NT2/D1 (cell line): ENCODE measurements around the gene PDE9A.

Experiments used
- DNase-seq: peaks from one replicate; pipeline ENCODE4 v3.0.0-alpha.2; 2011; ENCODE audit warnings: low read depth, low spot score
- H3K27me3 ChIP-seq: 2 replicates; pipeline ENCODE4 v1.6.0; 2011; ENCODE audit warnings: mild to moderate bottlenecking; ENCODE audit not compliant: insufficient read length, insufficient read depth
- H3K36me3 ChIP-seq: 2 replicates; pipeline ENCODE4 v1.6.1; 2011; ENCODE audit warnings: mild to moderate bottlenecking, low read length, mixed read lengths; ENCODE audit not compliant: insufficient read depth, insufficient read length
- H3K4me1 ChIP-seq: 2 replicates; pipeline ENCODE4 v1.5.1; 2011; ENCODE audit not compliant: insufficient read depth, insufficient read length
- H3K4me3 ChIP-seq: 2 replicates; pipeline ENCODE4 v1.5.1; 2011; ENCODE audit warnings: low read depth; ENCODE audit not compliant: insufficient read length
- H3K9ac ChIP-seq: 2 replicates; pipeline ENCODE4 v1.6.0; 2011; ENCODE audit warnings: low read depth; ENCODE audit not compliant: insufficient read length
- H3K9me3 ChIP-seq: 2 replicates; pipeline ENCODE4 v1.5.1; 2011; ENCODE audit warnings: mild to moderate bottlenecking, low read length; ENCODE audit not compliant: insufficient read depth
- SUZ12 ChIP-seq: IDR thresholded peaks from 2 replicates; pipeline ENCODE4 v1.6.1; 2011; ENCODE audit not compliant: insufficient read length, insufficient read depth; ENCODE audit errors: extremely low read depth
- YY1 ChIP-seq: IDR thresholded peaks from 2 replicates; pipeline ENCODE4 v1.6.1; 2011; ENCODE audit not compliant: insufficient read length, insufficient read depth
- ZNF274 ChIP-seq: IDR thresholded peaks from 2 replicates; pipeline ENCODE4 v1.6.1; 2011; ENCODE audit warnings: mild to moderate bottlenecking, low read depth, low read length

The PDE9A gene

DNA sequence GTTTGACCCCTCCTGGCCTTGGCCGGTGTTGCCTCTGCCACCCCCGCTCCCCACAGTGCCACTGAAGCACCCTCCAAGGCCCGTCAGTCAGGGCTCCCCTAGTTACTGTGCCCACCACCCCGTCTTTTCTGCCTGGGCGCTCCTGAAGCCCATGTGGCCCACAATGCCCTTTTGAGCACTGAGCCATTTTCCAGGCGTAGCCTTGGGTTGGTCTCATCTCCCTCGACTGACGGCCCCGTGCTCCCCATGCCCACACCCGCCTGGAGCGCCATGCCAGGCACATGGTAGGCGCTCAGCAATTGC is 118.0 kb downstream of the PDE9A start:
- no peaks in the 10 kb centered on the region for H3K9me3 ChIP-seq
- DNase-seq: no peak
- H3K36me3 ChIP-seq: peaks cover 74% of the 10 kb centered on the region
- no peaks in the 10 kb centered on the region for H3K27me3 ChIP-seq
- H3K9ac ChIP-seq: no peak overlapping the region
- H3K4me3 ChIP-seq: no peak overlapping the region
- no peak for TF ChIP-seq ZNF274
- peaks cover 7% of the 10 kb centered on the region for H3K4me1 ChIP-seq

DNA sequence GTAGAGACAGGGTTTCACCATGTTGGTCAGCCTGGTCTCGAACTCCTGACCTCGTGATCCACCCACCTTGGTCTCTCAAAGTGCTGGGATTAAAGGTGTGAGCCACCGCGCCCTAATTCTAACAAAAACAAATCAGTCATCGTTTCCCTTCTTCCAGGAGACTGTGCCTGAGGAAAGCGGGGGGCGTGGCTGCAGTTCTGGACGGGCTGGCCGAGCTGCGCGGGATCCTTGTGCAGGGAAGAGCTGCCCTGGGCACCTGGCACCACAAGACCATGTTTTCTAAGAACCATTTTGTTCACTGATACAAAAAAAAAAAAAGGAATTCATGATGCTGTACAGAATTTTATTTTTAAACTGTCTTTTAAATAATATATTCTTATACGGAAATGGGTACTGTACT is 121.7 kb downstream of the PDE9A start:
- Histone ChIP-seq H3K9ac (no peak overlapping the region), H3K27me3 (no peaks in the 10 kb centered on the region), H3K36me3 (peaks cover 39% of the 10 kb centered on the region), H3K4me1 (peaks cover 29% of the 10 kb centered on the region), H3K4me3 (no peak overlapping the region), H3K9me3 (no peaks in the 10 kb centered on the region)
- no peak for DNase-seq
- TF ChIP-seq ZNF274 (no peak), SUZ12 (no peak), YY1 (no peak)

DNA sequence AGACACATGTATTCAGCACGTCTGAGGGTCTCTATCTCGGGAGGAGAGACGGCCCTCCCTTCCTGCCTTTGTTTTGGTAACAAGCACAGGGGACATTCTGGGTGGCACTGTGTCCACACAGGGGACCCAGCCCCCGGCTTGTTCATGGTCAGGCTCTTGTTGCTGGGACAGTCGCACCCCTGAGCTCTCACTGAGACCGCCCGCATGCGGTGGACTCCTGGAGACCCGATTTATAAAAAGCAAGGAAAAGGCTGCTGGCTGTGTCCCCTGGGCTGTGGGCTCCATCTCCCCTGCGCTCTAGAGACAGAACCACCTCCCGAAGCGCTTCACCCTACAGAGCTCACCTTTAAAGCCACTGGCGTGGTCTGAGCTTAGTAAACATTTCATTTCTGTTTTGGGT is 122.5 kb downstream of the PDE9A start:
- Histone ChIP-seq H3K4me1 (peaks cover 32% of the 10 kb centered on the region), H3K9me3 (no peaks in the 10 kb centered on the region), H3K4me3 (no peak overlapping the region), H3K27me3 (no peaks in the 10 kb centered on the region), H3K36me3 (peaks cover 33% of the 10 kb centered on the region), H3K9ac (no peak overlapping the region)
- DNase-seq: no peak
- no peak for TF ChIP-seq ZNF274
- TF ChIP-seq SUZ12: no peak
- no peak for TF ChIP-seq YY1

DNA sequence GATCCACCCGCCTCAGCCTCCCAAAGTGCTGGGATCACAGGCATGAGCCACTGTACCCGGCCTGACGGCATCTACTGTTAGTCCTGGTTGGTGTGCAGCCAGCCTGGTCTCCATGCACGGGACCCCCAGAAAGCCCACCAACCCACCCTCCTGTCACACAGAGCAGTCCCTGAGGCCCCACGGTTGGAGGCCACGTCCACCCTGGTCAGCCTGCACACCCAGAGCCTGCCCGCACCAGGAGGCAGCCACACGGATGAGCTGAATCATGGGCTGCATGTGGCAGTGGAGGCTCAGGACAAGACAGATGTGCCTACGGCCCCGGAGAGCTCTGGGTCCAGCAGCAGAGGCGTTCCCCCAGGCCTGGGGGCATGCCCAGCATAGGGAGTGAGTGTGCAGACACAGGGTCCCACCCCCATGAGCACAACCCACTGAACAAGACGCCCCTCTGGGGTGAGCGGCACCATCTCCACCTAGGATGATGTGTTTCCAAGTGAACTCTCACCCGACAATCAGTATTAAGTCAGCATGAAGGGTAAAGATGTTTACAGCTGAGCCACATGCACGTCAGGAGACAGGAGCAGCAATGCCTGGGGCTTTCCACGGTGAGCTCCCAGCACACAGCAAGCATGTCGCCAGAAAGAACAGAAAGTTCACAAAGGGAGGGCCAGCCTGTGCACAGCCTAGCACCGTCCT is 123.8 kb downstream of the PDE9A start:
- TF ChIP-seq SUZ12 (no peak), ZNF274 (no peak), YY1 (no peak)
- no peaks in the 10 kb centered on the region for H3K27me3 ChIP-seq
- peaks cover 20% of the 10 kb centered on the region for H3K36me3 ChIP-seq
- DNase-seq: no peak
- H3K4me1 ChIP-seq: peaks cover 36% of the 10 kb centered on the region
- peak overlapping the region; percentile 25 for H3K9ac ChIP-seq
- H3K9me3 ChIP-seq: no peaks in the 10 kb centered on the region
- no peak overlapping the region for H3K4me3 ChIP-seq

DNA sequence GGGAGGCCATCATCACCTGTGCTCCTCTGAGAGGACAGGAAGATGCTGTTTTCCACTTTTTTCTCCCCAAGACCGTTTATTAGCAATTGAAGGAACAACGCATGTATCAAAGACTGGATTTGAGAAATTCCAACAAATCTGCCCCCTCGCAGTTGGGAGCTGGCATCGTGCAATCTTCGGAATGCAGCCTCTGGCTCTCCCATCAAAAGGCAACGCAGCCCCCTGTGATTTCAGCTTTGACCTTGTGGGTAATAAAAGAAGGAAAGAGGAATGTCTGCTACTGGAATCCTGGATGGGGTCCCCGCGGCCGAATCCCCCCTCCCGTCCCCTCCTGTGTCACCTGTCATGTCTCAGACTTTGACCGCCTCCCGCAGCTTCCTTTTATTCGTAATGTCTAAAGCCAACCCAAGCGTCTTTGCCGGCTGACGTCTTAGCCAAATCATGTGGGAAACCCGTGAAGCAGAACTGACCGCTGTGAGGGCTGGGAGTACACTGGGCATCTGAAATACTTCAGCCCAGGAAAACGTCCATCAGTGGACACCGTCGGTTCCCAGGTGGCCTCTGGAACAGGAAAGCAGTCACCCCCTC is 124.4 kb downstream of the PDE9A start:
- no peaks in the 10 kb centered on the region for H3K9me3 ChIP-seq
- no peaks in the 10 kb centered on the region for H3K27me3 ChIP-seq
- H3K4me1 ChIP-seq: peaks cover 37% of the 10 kb centered on the region
- H3K4me3 ChIP-seq: no peak overlapping the region
- DNase-seq: no peak
- H3K36me3 ChIP-seq: peaks cover 18% of the 10 kb centered on the region
- peak overlapping the region; percentile 26 for H3K9ac ChIP-seq
- TF ChIP-seq SUZ12 (no peak), YY1 (no peak), ZNF274 (no peak)

DNA sequence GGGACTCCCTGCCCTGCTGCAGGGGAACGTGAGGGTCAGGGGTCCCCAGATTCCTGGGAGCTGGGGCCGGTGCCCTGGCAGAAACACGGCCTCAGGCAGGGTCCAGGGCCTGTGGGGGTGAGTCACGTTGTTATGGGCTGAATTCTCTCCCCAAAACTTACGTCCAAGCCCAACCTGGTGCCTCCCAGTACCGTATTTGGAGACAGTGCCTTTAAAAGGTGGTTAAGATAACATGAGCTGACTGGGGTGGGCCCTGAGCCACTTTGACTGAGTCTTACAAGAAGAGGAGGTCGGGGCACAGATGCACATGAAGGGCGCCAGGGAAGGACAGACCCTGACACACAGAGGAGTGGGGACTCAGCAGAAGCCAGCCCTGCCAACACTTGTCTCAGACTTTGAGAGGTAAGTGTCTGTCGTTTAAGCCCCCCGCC is 126.0 kb downstream of the PDE9A start:
- no peaks in the 10 kb centered on the region for H3K9me3 ChIP-seq
- peaks cover 11% of the 10 kb centered on the region for H3K36me3 ChIP-seq
- peaks cover 48% of the 10 kb centered on the region for H3K4me1 ChIP-seq
- TF ChIP-seq ZNF274 (no peak), SUZ12 (no peak), YY1 (no peak)
- H3K27me3 ChIP-seq: no peaks in the 10 kb centered on the region
- no peak overlapping the region for H3K4me3 ChIP-seq
- no peak for DNase-seq
- peak overlapping the region; percentile 77 for H3K9ac ChIP-seq

DNA sequence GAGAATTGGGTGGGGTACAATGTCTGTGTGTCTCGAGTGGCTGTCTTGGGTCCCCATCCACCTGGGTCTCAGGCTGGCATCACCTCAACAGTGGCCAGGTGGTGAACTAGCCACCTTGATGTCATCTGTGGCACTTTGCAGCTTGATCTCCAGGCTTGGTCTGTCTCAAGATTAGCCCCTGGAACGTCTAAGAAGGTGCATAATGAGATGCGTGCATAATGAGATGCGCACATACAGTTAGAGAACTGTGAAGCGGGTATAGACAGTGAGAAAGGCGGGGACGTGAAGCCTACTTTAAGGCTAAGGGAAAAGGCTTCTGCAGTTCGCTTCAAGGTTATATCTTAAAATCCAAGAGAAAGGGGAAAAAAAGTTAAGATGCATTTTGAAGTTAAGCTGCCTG is 127.2 kb downstream of the PDE9A start:
- no peak for DNase-seq
- TF ChIP-seq YY1 (no peak), SUZ12 (no peak), ZNF274 (no peak)
- H3K4me3 ChIP-seq: no peak overlapping the region
- H3K4me1 ChIP-seq: peaks cover 51% of the 10 kb centered on the region
- no peaks in the 10 kb centered on the region for H3K27me3 ChIP-seq
- H3K9ac ChIP-seq: no peak overlapping the region
- no peaks in the 10 kb centered on the region for H3K9me3 ChIP-seq
- peaks cover 8% of the 10 kb centered on the region for H3K36me3 ChIP-seq
